GM12878 (cell line): ENCODE measurements around the gene LRRC27. TPM values are rescaled to one million over a fixed set of nuclear protein-coding genes. Genes with fewer than 3 reads are reported as not detected.

Experiments used
- ATAC-seq: fragments of 200-7000 bp; cut with Tn5 transposase; 3 replicates; pipeline ENCODE4 v1.9.1; 2020; ENCODE audit warnings: mild to moderate bottlenecking, moderate library complexity
- BruUV-seq: library from RNA; stranded (reverse); fragments of 400-500 nt; replicated peaks from 2 replicates; lab custom pipeline; 2021; lab: Mats Ljungman, UMichigan
- CTCF ChIA-PET: fragments of 300-600 bp; sonication (Branson Sonifier 250); formaldehyde crosslinking; extraction: SDS; loops from one replicate; lab custom pipeline; 2021; ENCODE audit warnings: inconsistent platforms; lab: Yijun Ruan, JAX
- POLR2A ChIA-PET: fragments of 350-600 bp; formaldehyde crosslinking; extraction: SDS; loops from one replicate; lab custom pipeline; 2021; ENCODE audit warnings: inconsistent platforms; lab: Charles Lee
- RAD21 ChIA-PET: fragments of 300-600 bp; sonication (Branson Sonifier 250); formaldehyde crosslinking; loops from one replicate; lab custom pipeline; 2023; ENCODE audit warnings: antibody characterized with exemption; ENCODE audit not compliant: unreplicated experiment; lab: Charles Lee
- SMC1A ChIA-PET: fragments of 300-600 bp; sonication (Branson Sonifier 250); formaldehyde crosslinking; loops from one replicate; lab custom pipeline; 2023; ENCODE audit not compliant: unreplicated experiment, uncharacterized antibody; lab: Charles Lee
- DNase-seq: peaks from one replicate; pipeline ENCODE4 v3.0.0-alpha.2; 2011; ENCODE audit warnings: low read depth, low spot score
- FAIRE-seq: peaks from 3 replicates; lab custom pipeline; 2011; peaks lifted over from hg19 to GRCh38; lab: Jason Lieb, UNC
- H2AFZ ChIP-seq: 2 replicates; pipeline ENCODE4 v1.6.0; 2011; ENCODE audit warnings: low read depth, low read length, control low read depth; ENCODE audit not compliant: control insufficient read depth
- H3K27ac ChIP-seq: 2 replicates; pipeline ENCODE4 v1.5.1; 2011; ENCODE audit warnings: control low read depth; ENCODE audit not compliant: control insufficient read depth, insufficient read depth
- H3K27me3 ChIP-seq, 2 experiments: replicated peaks in 1 of 2; 2 replicates each; pipeline versions ENCODE4 v1.6.0 to v1.6.1; 2011; ENCODE audit warnings: low read length in 1 of 2; ENCODE audit not compliant: control insufficient read depth in 2 of 2, insufficient read depth in 2 of 2
- H3K36me3 ChIP-seq, 2 experiments: 2 replicates each; pipeline ENCODE4 v1.5.1; 2011; ENCODE audit warnings: low read length in 1 of 2; ENCODE audit not compliant: control insufficient read depth in 2 of 2, insufficient read depth in 2 of 2
- H3K4me1 ChIP-seq: 2 replicates; pipeline ENCODE4 v1.6.1; 2011; ENCODE audit warnings: mild to moderate bottlenecking, low read length, moderate library complexity, mixed read lengths; ENCODE audit not compliant: control insufficient read depth, insufficient read depth
- H3K4me2 ChIP-seq: 2 replicates; pipeline ENCODE4 v1.6.0; 2011; ENCODE audit warnings: control low read depth; ENCODE audit not compliant: control insufficient read depth, insufficient read depth
- H3K4me3 ChIP-seq: fragments of 200-600 bp; sonication (generic); 2 replicates; pipeline ENCODE4 v1.5.1; 2016
- H3K79me2 ChIP-seq: 2 replicates; pipeline ENCODE4 v1.6.0; 2011; ENCODE audit warnings: low read length; ENCODE audit not compliant: control insufficient read depth, insufficient read depth
- H3K9ac ChIP-seq: 2 replicates; pipeline ENCODE4 v1.8.0; 2011; ENCODE audit warnings: low read length, control low read depth, mixed read lengths; ENCODE audit not compliant: control insufficient read depth, insufficient read depth
- H3K9me3 ChIP-seq: replicated peaks from 3 replicates; pipeline ENCODE4 v1.5.1; 2011; ENCODE audit warnings: mild to moderate bottlenecking, low read length; ENCODE audit not compliant: control insufficient read depth, insufficient read depth
- H4K20me1 ChIP-seq: 2 replicates; pipeline ENCODE4 v1.6.0; 2011; ENCODE audit not compliant: control insufficient read depth, insufficient read depth
- BCL3 ChIP-seq: IDR thresholded peaks from 2 replicates; pipeline ENCODE4 v1.6.1; 2011; ENCODE audit warnings: borderline replicate concordance, low read depth, mild to moderate bottlenecking, moderate library complexity, low read length; ENCODE audit not compliant: insufficient read depth, poor library complexity, severe bottlenecking
- TCF3 ChIP-seq: IDR thresholded peaks from 2 replicates; pipeline ENCODE4 v1.6.1; 2012; ENCODE audit warnings: low read depth, mild to moderate bottlenecking, low read length, borderline replicate concordance; ENCODE audit not compliant: insufficient read depth
- ZBED1 ChIP-seq: IDR thresholded peaks from 2 replicates; pipeline ENCODE4 v1.6.1; 2016; ENCODE audit warnings: borderline replicate concordance
- ZNF687 ChIP-seq: fragments of 450-650 bp; IDR thresholded peaks from 2 replicates; pipeline ENCODE4 v1.6.1; 2017; ENCODE audit warnings: mild to moderate bottlenecking, moderate library complexity
- WGBS: methylation state at CpG from one replicate; pipeline ENCODE4 v1.1.6; 2016; ENCODE audit warnings: low lambda C conversion rate; ENCODE audit not compliant: insufficient replicate concordance, insufficient coverage; ENCODE audit errors: missing lambda C conversion rate; 5-methylcytosine and 5-hydroxymethylcytosine counted together
- in situ Hi-C: fragments of 300-500 bp; cut with MboI; formaldehyde crosslinking; loops from 9 replicates; pipeline ENCODE4 v1.14.3; 2018; ENCODE audit warnings: mixed read lengths
- intact Hi-C: fragments of 100-400 bp; cut with micrococcal nuclease; formaldehyde crosslinking; loops from one replicate; pipeline ENCODE4 v1.14.2; 2022; ENCODE audit not compliant: unreplicated experiment
- polyA plus RNA-seq, 11 experiments: library from polyadenylated mRNA; depleted of rRNA in 4 of 11; unstranded in 6 of 11; stranded (reverse) in 5 of 11; fragments of >200 nt; fragmentation: Nextera tagmentation in 4 of 11; fragmentation: Illumina TruSeq in 1 of 11; extraction: Ambion mirVana in 4 of 11; extraction: Trizol in 1 of 11; gene quantifications; 1 replicate in 1 of 11; 2 replicates in 10 of 11; pipeline versions ENCODE4 v1.2.1 to v1.2.3, GENCODE V29; 2011 to 2016; ENCODE audit warnings: inconsistent platforms in 2 of 11, missing spikeins in 2 of 11, low read depth in 1 of 11
- total RNA-seq, 4 experiments: library from RNA; depleted of rRNA in 3 of 4; stranded (reverse); fragments of >200 nt in 3 of 4; fragmentation: Illumina TruSeq in 1 of 4; extraction: Trizol in 1 of 4; gene quantifications; 2 replicates each; pipeline versions ENCODE4 v1.2.1 to v1.2.3, GENCODE V29; 2013 to 2021

LRRC27 gene
- total and polyA plus RNA-seq, 10 of the 15 experiments (the other 5 are each of a cell fraction or from before 2014, with no cell fraction given), result 0.48 to 6.9 (median 4.7) TPM

- no peak for TF ChIP-seq ZNF687
Observed at GRCh38 chr10:132411561-132412253, 79.7 kb downstream of the LRRC27 start (continued).

- POLR2A ChIA-PET, result no interaction called here
- WGBS, result 47% methylated on average over 29 of the region's 29 CpGs
- BruUV-seq, result no TSS peak
- in situ Hi-C loops (no loop called here), intact Hi-C loops (no loop called here)
- DNase-seq (no peak), ATAC-seq (no peak), FAIRE-seq (no peak)
- H3K9ac ChIP-seq, result no peak overlapping the region
- SMC1A ChIA-PET, result no interaction called here
- H4K20me1 ChIP-seq, result no peaks in the 10 kb centered on the region
- H3K4me2 ChIP-seq, result no peak overlapping the region
- no peaks in the 10 kb centered on the region for H3K4me1 ChIP-seq
- RAD21 ChIA-PET, result no interaction called here
- H3K27me3 ChIP-seq, result no peaks in the 10 kb centered on the region
- no peak overlapping the region for H2AFZ ChIP-seq
- H3K36me3 ChIP-seq, result no peaks in the 10 kb centered on the region
- no peak overlapping the region for H3K4me3 ChIP-seq
- TF ChIP-seq TCF3 (0 out of 2 replicates have a peak, but pooled peaks have one; percentile 29), ZBED1 (no peak), BCL3 (peak; percentile 87)
- H3K27ac ChIP-seq, result no peak overlapping the region
- CTCF ChIA-PET, result no interaction called here
- no peaks in the 10 kb centered on the region for H3K79me2 ChIP-seq
- no peaks in the 10 kb centered on the region for H3K9me3 ChIP-seq
Observed at GRCh38 chr10:132412316-132413192, 80.6 kb downstream of the LRRC27 start.
